ENCODE results near the gene ZNF219. TPM values are rescaled to one million over a fixed set of nuclear protein-coding genes. Genes with fewer than 3 reads are reported as not detected.
A peak's percentile ranks its signal among the peaks of the same experiment; 100 is the strongest.

Gene ZNF219
- total and polyA plus RNA-seq, 2 of the 13 experiments (the other 11 are each of a cell fraction or from before 2014, with no cell fraction given), result 34.5 to 36.6 TPM

- no peak for TF ChIP-seq ZBTB25 (CRISPR knock-in tag; IDR thresholded peaks at IDR 0.05)
- no peak for TF ChIP-seq ZSCAN5A (CRISPR knock-in tag; IDR thresholded peaks at IDR 0.05; ENCODE audit: borderline replicate concordance)
- TF ChIP-seq TIGD3 (CRISPR knock-in tag; IDR thresholded peaks at IDR 0.05; ENCODE audit: borderline replicate concordance), result no peak
- no peak for TF ChIP-seq ZSCAN21 (CRISPR knock-in tag; IDR thresholded peaks at IDR 0.05; ENCODE audit: borderline replicate concordance)
- no peak for TF ChIP-seq NFKBIZ (CRISPR knock-in tag; IDR thresholded peaks at IDR 0.05)
- 0 out of 2 replicates have a peak, but pooled peaks have one; percentile 63 for TF ChIP-seq DNMT3B (CRISPR knock-in tag; conservative IDR thresholded peaks at IDR 0.05)
- peak; percentile 6 for TF ChIP-seq ZNF18 (CRISPR knock-in tag; IDR thresholded peaks at IDR 0.05; ENCODE audit: insufficient replicate concordance)
Observed at GRCh38 chr14:21104448-21105060, 6.1 kb upstream of the ZNF219 start (continued).

Measured in HepG2 (cell line).